NCI-H2227 (cell line): ENCODE data around the gene WDR46.
"Not testable (repeated sequence)": the region's sequence is repeated elsewhere in the genome, so short reads cannot be mapped to it uniquely, and the experiment has no call there.

ENCODE experiments used
- DNase-seq: peaks from one replicate; lab custom pipeline; 2025; ENCODE audit not compliant: unreplicated experiment; lab: John Stamatoyannopoulos, UW

Gene WDR46

GRCh38 chr6:33271117-33271467, 17.9 kb downstream of the WDR46 start:
- no peak for DNase-seq

- no peak for DNase-seq
These were observed 25.0 kb downstream of the WDR46 start for GRCh38 chr6:33264015-33264414.

- DNase-seq, result not testable (repeated sequence)
These were observed 26.5 kb downstream of the WDR46 start for GRCh38 chr6:33262490-33262889.

- DNase-seq, result no peak
These were observed 30.0 kb downstream of the WDR46 start for GRCh38 chr6:33259032-33259431.

DNA sequence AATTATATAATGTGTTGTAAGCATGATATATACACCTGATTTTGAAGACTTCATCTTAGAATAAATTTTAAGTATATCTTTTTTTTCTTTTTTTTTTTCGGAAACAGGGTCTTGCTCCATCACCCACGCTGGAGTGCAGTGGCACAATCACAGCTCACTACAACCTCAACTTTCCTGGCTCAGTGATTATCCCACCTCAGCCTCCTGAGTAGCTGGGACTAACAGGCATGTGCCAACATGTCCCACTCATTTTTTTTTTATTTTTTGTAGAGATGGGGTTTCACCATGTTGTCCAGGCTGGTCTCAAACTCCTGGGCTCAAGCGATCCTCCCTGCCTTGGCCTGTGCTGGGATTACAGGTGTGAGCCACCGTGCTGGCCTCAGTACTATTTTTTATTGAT, 34.4 kb downstream of the WDR46 start:
- DNase-seq, result no peak

DNA sequence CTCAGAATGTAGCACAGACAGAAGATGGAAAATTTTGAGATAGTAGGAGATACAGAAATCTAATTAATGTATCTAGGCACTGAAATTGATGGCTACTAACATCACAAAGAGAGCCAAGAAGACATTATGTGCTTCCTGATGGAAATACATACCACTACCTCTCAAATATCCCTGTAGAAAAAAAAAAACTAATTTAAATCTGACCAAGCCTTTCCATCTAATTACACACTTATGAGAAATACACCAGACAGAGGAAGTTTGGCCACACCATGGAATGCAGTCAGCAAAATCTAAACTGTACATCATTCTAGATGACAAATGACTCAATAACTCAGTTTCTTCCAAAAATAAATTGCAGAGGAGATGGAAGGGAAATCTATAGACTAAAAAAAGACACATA, 36.3 kb downstream of the WDR46 start:
- DNase-seq, result no peak

GRCh38 chr6:33251395-33252012, 37.5 kb downstream of the WDR46 start:
- DNase-seq, result no peak

DNA sequence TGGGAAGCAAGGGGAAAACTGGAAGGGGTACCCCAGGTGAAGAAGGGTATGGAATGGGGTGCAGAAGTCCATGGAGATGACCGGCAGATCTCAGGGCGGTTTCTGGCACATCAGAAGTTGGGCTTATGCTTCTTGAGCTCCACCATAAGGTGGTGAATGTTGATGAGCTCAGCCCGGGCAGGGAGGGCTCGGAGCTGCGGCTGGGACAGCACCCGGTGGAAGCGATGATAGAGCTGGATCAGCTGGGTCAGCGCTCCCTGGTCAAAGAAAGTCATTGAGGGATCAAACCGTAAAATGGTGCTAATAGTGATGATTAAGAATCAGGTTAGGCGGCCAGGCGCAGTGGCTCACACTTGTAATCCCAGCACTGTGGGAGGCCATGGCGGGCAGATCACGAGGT, 38.3 kb downstream of the WDR46 start:
- no peak for DNase-seq

DNA sequence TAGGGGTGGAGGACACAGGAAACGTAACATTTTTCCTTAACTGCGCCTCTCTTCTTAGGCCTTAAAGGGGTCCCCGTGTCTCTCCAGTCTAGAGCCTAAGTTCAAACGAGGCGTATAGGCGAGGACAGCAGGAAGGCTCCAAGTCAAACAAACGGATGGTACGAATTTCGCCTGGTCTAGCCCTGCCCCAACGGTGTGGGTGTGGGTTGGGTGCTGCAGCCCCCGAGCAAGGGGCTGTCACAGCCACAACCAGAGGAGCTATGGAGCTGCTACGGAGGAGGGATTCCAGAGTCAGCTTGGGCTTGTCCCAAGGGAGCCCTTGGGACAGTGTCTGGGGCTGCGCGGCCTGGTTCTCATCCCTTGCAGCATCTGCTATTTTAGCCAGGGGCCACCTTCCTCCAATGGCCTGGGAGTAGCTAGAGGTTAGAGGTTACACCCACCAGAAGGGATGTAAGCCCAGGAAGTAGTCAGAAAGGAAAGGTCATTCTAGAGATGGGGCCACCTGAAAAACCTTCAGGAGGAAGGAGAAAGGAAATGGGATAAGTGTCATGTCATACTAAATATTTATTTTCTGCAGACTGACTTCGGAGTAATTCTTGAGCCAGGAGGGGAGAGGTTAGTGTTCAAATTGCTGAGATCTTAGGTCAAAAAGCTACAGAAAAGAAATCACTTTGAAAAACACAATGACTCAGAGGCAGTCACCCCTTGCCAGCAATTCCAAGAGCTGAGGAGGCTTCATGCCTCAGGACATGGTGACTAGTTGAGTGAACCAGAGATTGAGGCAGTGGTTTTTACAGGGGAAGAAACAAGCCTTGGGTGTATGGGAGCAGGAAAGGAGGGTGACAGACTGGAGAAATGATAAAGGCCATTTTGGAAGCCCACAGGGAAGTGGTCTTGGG, 39.1 kb downstream of the WDR46 start:
- DNase-seq, result peak; percentile 71

GRCh38 chr6:33248932-33249731, 39.9 kb downstream of the WDR46 start:
- peak; percentile 99 for DNase-seq

DNA sequence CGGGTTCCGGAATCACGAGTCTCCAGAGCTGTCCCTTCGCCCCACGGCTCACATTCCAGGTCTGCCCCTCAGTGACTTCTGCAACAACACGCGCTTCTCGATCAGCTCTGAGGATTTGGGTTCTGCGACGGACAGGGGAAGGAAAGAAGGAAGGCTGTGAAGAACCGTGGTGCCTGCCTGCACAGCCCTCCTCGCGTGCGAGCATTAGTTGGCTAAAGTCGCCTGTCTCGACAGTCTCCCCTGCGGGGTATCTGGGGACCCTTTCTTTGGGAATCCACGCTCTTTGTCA, 40.5 kb downstream of the WDR46 start:
- DNase-seq, result no peak

DNA sequence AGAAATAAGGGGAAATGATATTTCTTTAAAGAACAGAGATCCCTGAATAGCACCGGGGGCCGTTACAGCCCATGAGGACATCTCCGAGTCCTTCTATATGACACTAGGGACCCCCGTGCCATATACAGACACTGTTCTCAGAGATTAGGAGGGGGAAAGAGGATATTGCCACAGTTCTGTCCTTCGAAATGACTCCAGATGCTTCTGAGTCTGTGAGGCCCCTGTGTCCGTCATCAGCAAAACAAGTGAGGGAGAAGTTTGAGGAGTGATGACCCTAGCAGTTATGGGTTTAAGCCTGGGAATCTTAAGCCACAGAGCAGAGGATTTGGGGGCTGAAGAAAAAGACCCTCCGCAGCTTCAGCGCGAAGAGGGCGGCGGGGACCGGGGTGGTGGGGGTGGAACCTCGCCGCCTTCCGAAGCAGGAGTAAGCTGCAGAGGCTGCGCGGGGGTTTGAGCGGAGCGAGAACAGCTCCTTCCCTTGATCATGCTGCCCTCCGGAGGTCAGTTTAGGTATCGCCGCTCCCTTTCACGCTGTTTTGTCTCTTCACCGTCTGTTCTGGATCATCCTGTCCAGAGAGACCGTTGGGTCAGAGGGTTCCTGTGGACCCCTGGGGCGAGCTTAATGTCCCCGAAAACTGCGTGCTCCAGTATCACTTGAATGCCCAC, 40.9 kb downstream of the WDR46 start:
- peak; percentile 96 for DNase-seq

- no peak for DNase-seq
These were observed 45.6 kb downstream of the WDR46 start for GRCh38 chr6:33243476-33243875.

GRCh38 chr6:33241968-33242367, 47.1 kb downstream of the WDR46 start:
- DNase-seq, result no peak

DNA sequence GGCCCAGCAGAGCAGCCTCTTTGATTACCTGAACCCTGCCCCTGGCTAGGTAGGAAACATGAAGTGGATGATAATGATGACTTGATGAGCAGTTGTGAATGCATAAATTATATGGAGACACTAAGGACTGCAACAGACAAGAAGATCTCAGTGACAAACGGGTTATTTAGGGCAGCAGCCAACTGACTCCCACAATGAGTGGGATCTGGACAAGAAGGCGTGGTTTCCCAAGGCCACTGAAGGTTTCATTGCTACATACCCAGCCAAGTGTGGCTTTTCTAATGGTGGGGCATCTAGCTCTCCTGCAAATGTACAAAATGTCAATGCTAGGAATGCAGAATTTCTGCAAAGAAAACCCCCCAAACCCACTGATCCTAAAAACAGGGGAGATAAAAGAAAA, 51.3 kb downstream of the WDR46 start:
- peak; percentile 36 for DNase-seq

DNA sequence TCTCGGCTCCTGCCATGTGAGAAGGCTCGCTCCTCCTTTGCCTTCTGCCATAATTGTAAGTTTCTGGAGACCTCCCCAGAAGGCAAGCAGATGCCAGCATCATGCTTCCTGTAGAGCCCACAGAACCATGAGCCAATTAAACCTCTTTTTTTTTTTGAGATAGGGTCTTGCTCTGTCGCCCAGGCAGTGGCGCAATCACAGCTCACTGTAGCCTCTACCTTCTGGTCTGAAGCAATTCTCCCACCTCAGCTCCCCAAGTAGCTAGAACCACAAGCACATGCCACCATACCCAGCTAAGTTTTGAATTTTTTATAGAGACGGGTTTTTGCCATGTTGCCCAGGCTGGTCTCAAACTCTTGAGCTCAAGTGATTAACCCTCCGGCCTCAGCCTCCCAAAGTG, 52.2 kb downstream of the WDR46 start:
- no peak for DNase-seq

DNA sequence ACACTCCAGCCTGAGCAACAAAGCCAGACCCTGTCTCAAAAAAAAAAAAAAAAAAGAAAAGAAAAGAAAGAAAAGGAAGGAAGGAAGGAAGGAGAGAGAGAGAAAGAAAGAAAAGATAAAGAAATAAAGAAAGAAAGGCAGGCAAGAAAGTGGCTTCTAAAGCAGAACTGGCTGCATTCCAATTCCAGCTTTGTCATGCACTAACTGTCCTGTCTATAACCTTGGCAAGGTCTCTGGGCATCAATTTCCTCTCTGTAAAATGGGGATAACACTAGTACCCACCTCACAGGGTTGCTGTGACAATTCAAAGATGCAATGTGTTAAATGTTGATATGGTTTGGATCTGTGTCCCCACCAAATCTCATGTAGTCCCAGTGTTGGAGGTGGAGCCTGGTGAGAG, 52.7 kb downstream of the WDR46 start:
- no peak for DNase-seq

DNA sequence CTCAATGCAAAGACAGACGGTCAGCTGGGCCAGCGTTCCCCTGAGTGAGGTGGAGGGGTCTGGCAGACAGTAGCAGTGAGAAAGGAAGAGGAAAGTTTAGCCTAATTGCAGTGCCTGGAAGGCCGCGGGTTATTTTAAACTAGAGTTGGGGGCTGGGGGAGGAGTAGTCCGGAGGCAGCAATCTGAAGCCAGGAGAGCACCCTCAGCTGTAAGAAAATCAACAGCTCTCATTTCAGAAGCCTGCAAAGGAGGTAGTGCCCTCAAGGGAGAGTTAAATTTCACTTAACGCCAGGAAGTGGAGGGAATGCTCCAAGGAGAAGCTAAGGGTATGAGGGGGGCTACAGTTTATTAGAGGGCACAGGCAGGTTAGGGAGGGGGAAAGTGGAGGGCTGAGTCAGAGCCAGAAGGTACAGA, 53.8 kb downstream of the WDR46 start:
- DNase-seq, result no peak
